Activated CD8-positive, alpha-beta memory T cell treated with anti-CD3 and anti-CD28 coated beads for 24 hours (primary cell): ENCODE data around the gene GPC4.

Experiments used
- DNase-seq: peaks from one replicate; pipeline ENCODE4 v3.0.0-alpha.2; 2020

GPC4 gene

DNA sequence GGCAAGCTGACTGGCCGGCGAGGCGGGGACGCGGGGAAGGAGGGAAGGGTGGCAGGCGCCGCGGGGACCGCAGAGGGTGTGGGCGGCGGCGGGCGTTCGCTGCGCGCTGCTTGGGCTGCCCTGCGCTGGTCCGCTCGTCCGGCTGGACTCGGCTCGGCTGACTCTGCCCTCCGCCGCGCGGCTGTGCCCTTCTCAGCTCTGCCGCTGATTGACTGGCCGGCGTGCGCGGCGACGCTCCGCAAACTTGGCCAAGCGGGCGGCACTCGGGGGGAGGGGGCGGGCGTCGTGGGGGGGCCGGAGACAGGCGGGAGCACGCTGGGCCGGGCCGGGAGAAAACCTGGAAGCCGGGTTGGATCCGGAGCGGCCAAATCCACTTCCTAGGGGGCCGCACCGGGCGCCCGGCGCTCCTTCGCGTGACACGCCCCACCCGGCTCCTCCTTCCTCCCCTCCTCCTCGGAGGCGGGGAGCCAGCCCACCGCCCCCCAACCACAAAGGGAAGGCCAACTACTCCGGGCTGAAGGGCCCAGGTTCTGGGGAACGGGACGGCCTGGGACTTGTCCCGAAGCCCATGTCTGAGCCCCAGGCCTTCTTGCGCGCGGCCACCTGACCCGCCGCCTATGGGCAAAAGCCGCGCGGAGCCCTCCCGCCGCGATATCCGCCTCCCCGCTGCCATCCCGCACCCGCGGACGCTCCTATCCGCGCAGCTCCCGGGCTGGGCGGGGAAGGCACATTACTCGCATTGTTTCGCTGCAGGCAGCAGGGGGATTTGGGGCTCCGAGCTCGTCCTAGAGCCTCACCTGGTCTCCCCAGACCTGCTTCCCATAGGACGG lies at the start of gene GPC4:
TSS of gene GPC4 (minus strand) at position 214 of the 830 bp plus-strand sequence. CDS start 524 bp downstream, outside the sequence.
- no peak for DNase-seq

DNA sequence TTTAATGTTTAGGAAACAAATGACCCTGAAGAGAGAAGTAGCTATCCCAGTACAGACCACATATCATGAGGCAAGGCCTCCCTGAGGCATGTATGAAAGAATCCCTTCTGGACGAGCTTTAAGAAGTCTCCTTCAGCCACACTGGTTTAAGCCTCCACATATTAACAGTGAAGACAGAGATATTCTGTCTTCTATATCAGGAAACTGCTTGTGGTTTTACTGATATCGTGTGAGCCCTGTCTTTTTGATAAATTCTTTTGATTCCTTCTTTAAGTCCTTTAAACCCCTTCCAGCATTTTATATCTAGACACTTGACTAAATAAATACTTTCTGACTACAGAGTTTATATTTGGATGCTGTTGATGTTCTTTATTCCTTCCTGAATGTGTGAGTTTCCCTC lies 45.9 kb upstream of the GPC4 start:
- no peak for DNase-seq

DNA sequence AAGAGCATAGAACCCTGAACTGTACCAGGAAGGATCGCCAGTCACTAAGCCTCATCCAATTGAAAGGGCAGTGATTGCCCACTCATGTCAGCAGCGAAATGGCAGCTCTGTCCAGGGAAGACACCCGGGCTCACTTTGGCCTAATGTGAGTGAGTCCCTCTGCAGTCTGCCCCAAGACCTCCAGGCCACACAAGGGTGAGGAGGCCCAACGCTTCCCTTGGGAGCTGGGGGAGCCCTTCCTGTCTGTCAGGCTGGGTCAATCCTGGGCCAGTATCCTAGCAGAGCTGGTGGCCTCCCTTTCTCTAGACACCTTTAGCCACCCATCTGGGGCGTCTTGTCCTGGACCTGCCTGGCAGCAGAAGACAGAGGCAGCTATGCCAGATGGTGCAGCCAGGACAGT lies 39.6 kb upstream of the GPC4 start:
- DNase-seq = no peak

DNA sequence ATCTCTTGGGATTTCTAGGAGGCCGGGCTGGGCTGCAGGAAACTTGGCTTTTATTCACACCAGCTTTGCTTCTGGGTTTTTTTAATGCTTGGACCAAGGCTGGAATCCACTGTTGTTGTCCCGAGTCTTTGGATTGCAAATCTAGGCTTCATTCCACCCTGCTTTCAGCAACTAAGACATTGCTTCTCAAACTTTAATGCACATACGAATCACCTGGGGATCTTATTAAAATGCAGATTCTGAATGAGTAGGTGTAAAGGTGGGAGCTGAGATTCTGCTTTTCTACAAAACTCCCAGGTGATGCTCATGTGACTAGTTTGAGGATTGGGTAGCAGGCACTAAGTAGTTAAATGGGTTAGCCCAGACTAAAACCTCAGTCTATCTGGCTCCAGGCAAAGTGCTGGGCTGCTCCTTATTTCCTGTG lies 39.2 kb upstream of the GPC4 start:
- no peak for DNase-seq

- DNase-seq = no peak
These were observed 33.3 kb upstream of the GPC4 start for GRCh38 chrX:133448512-133449076.

DNA sequence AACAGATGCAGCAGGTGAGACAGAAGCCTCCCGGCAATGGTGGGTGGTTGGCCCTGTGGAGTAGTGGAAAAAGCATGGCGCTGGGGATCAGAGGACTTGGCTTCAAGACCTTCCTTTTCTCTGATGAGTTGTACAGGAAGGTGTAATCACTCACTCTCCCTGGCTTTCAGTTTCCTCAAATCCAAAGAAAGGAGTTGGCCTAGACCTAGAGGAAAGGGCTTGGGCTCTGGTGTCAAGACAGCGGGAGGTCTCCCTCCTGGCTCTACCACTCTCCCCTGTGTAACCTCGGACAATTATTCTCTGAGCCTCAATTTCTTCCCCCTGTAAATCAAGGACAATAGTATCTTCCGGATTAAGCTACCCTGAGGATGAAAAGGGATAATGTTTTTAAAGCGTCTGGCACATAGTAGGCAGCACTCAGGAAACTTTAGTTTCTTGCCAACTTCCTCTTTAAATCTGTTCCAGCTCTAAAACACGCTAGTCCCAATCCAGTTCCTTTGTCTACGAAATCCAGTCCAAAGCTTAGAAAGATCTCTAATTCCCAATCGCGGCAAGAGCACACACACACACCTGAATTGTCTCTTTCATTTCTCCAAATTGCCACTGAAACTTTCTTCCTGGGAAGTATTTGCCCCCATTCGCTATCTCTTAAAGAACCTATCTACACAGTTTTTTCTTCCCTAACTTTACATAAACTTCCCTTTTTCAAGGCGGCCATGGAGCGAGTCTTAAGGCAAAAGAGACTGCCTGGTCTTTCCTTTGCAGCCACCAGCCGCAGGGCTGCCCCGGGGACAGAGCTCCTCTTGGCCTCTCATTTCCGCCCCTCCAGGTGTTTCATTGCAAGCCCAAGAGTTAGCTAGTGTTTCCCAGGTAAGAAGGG lies 29.9 kb upstream of the GPC4 start:
- DNase-seq = no peak

- no peak for DNase-seq
These were observed 28.9 kb upstream of the GPC4 start for GRCh38 chrX:133444196-133444595.

GRCh38 chrX:133440797-133441163 lies 25.5 kb upstream of the GPC4 start:
- no peak for DNase-seq

GRCh38 chrX:133440081-133440796 lies 24.9 kb upstream of the GPC4 start:
- DNase-seq = no peak

GRCh38 chrX:133437766-133438165 lies 22.5 kb upstream of the GPC4 start:
- no peak for DNase-seq

- DNase-seq = no peak
These were observed 22.1 kb upstream of the GPC4 start for GRCh38 chrX:133437356-133437755.

- DNase-seq = no peak
These were observed 20.3 kb upstream of the GPC4 start for GRCh38 chrX:133435544-133436124.

DNA sequence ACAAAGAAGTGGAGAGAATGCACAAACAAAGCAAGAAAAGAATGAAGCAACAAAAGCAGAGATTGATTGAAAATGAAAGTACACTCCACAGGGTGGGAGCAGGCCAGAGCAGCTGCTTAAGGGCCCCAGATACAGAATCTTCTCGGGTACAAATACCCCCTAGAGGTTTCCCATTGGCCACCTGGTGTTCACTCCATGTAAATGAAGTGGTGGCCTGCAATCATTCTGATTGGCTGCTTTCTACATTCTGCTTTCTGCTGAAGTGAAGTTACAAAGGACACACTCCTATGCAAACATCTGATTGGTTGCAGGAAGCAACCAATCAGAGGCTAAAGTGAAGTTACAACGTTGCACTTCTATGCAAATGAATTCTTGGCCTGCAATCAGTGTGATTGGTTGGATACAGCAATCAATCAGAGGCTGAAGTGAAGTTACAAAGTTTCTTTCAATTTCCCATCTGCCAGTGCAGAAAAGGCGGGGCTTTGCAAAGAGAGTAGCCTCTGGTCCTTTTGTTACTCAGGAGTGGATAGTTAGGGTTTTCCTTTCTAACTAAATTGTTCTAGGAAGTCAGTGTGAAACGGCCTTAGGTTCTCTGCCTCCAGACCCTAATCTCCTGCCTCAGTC lies 19.0 kb upstream of the GPC4 start:
- DNase-seq = no peak

DNA sequence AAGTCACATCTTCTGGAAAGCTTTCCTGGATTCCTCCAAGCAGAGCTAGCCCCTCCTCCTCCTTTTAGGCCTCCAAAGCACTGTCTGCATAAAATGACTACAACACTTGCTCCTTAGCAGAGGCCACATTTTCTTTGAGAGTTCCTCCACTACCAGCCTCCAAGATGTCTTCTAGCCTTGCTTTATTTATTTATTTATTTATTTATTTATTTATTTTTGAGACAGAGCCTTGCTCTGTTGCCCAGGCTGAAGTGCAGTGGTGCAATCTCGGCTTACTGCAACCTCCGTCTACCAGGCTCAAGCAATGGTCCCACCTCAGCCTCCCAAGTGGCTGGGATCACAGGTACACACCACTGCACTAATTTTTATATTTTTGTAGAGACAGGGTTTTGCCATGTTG lies 4.6 kb upstream of the GPC4 start:
- no peak for DNase-seq

DNA sequence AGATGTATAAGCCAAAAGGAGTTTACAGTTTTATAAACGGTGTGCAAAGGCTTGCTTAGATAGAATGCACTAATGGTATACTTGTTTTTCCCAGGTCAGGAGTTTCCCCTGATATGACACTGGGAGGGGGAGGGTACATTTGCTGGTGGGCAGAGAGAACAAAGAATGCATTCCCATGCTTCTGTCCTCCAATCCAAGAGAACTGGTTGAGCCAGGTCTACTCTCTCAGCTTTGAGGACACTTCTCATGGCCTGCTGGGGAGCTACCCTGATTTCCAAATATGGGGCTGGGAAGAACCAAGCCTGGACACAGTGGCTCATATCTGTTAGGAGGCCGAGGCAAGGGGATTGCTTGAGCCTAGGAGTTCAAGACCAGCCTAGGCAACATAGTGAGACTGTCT lies 3.3 kb upstream of the GPC4 start:
- no peak for DNase-seq

DNA sequence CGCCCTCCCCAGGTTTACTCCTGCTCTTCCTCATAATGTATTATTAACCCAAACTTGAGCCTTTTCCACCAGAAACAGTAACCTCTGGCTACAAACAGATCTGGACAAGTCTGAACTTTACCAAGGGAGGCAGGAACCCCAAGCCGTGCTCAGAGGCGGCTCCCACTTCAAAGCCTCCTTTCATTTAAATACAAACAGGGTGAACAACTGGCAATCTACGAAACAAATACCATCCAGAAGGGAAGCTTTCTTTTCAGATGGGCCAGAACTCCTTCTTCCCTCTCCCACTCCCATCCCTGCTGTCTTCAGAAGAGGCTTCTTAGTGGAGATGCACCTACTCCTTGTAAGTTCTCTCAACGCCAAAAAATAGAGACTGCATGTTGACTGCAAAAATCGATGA lies 2.1 kb upstream of the GPC4 start:
- DNase-seq = no peak

DNA sequence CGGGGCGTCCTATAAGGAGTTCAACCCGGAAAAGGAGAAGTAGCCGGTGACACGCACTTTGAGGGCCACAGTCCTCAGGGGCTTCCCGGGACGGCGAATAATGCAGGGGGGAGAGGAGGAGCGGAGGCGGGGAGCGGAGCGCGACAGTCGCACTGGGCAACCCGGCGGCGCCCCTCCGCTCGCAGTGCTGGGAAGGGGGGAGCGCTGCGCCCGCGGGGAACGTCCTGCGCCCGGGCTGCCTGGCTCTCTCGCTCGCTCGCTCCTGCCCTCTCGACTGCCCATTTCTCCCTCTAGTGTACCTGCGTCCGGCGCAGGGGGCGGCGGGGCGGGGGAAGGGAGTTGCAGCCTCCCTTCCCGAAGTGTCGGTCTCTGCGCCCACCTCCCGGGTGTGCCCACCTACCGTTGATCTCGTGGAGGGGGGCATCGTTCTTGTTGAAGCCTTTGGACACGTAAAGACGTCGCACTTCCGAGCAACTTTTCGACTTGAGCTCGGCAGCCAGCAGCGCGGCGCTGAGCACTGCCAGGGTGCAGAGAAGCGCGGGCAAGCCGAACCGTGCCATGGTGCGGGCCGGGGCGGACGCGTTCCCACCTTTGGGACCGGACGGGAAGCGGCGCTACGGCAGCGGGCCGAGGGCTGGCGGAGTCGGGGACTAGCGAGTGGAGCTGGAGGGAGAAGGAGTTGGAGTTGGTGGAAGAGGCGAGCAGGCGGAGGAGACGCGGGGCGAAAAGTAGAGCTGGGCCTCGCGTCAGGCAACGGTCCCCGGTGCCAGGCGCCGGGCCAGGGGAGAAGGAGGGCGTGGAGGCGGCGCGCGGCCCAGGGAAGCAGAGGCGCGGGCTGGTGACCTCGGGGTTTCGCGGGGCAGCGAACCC lies 648 bp downstream of the GPC4 start:
- no peak for DNase-seq

DNA sequence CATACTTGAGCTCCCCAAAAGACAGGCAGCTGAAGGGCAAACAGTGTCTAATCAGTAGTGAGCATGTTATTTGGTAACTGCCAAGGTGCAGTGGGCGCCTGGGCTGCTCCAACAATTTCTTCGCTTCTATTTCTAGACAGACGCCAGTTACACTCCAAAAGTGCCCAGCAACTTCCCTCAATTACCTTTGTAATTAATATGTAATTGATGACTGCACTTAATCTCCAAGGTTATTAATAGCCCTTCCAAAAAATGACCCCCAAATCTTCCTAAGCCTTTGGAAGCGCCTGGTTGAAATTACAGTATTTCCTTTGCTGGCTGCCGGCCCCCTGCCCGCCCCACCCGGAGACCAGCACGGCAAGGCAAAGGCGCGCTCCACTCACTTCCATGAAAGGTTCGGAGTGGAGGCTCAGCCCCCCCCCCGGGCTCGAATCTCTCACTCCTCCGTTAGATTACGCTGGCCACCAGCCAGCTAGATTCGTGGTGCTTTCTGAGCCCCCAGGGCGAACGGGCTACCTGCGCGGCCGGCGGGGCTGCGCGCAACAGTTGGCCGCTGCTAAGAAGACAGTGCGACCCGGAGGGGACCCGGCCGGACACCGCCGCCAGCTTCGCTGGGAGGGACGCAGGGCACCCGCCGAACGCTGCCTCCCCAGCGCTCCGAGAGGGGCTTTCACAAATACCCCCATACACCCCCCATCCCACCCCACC lies 1.9 kb downstream of the GPC4 start:
- no peak for DNase-seq

- DNase-seq = no peak
These were observed 2.6 kb downstream of the GPC4 start for GRCh38 chrX:133412665-133413064.

DNA sequence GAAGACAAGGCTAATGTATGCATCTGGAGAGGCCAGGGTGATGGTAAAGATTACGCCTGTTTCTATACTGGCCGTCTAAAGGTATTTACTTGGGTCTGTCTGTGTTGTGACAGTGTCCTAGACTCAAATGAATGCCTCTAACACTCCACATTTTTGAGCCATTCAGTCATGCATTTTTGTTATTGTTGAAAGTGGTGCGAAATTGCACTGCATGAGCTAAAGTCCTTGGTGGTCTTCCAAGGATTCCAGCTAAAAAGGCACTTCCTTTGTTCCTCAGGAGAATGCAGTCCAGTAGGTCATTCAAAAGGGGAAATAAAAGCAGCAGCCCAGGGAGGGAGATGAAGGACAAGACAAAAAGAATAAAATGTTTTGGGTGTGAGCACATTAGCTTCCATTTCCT lies 3.0 kb downstream of the GPC4 start:
- no peak for DNase-seq

DNA sequence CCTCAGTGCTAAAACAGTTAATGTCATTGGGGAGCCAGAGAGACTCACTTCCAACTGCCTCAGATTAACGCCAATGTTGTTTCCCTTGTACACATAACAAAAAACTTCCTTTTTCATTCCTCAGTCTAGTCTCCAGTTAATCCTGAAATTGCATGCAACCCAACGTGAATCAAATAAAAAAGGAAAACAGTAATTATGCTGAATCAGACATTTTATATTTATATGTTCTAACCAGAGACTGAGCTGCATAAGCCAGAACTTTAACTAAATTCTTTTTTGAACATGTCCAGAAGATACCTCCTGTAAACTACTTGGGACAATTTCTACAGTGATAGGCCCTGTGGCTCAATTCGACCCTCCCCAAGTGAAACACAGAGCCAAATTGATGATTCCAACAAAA lies 4.7 kb downstream of the GPC4 start:
- no peak for DNase-seq
